Mesenchymal stem cell (in vitro differentiated cells and primary cell): ENCODE results near the gene ATP6V0B.

Experiments
- DNase-seq: peaks from one replicate; pipeline ENCODE4 v3.0.0-alpha.2; 2013
- H2AFZ ChIP-seq: one replicate; pipeline ENCODE4 v1.6.1; 2013; ENCODE audit warnings: low read depth, mild to moderate bottlenecking, control low read depth, inconsistent platforms, low read length, moderate library complexity
- H2AK5ac ChIP-seq: 2 replicates; pipeline ENCODE4 v1.6.1; 2013; ENCODE audit warnings: low read length, moderate library complexity, mild to moderate bottlenecking, inconsistent platforms; ENCODE audit not compliant: severe bottlenecking
- H2BK120ac ChIP-seq: one replicate; pipeline ENCODE4 v1.6.1; 2013; ENCODE audit warnings: low read depth, mild to moderate bottlenecking, inconsistent platforms, low read length, moderate library complexity
- H2BK12ac ChIP-seq, 2 experiments: one replicate each; pipeline ENCODE4 v1.6.1; 2013; ENCODE audit warnings: inconsistent platforms in 2 of 2, low read length in 2 of 2, mild to moderate bottlenecking in 2 of 2, moderate library complexity in 2 of 2, control low read depth in 1 of 2
- H2BK15ac ChIP-seq: one replicate; pipeline ENCODE4 v1.6.1; 2013; ENCODE audit warnings: mild to moderate bottlenecking, low read depth, inconsistent platforms; ENCODE audit not compliant: poor library complexity, severe bottlenecking
- H2BK5ac ChIP-seq: 2 replicates; pipeline ENCODE4 v1.6.1; 2013; ENCODE audit warnings: low read depth, mild to moderate bottlenecking, low read length, control low read depth, inconsistent platforms; ENCODE audit not compliant: poor library complexity, severe bottlenecking
- H3K14ac ChIP-seq, 2 experiments: one replicate each; pipeline ENCODE4 v1.6.1; 2013; ENCODE audit warnings: inconsistent platforms in 2 of 2, low read length in 2 of 2, control low read depth in 1 of 2, mild to moderate bottlenecking in 1 of 2, moderate library complexity in 1 of 2
- H3K18ac ChIP-seq, 2 experiments: one replicate each; pipeline ENCODE4 v1.6.1; 2013; ENCODE audit warnings: inconsistent platforms in 2 of 2, low read length in 2 of 2, control low read depth in 1 of 2, low read depth in 1 of 2, mild to moderate bottlenecking in 1 of 2
- H3K23ac ChIP-seq, 2 experiments: one replicate each; pipeline ENCODE4 v1.6.1; 2013; ENCODE audit warnings: inconsistent platforms in 2 of 2, low read length in 2 of 2, mild to moderate bottlenecking in 2 of 2, moderate library complexity in 2 of 2, control low read depth in 1 of 2
- H3K27ac ChIP-seq: 2 replicates; pipeline ENCODE4 v1.5.1; 2013; ENCODE audit warnings: mild to moderate bottlenecking, moderate library complexity, low read length, control low read depth, inconsistent platforms; ENCODE audit not compliant: poor library complexity, severe bottlenecking
- H3K27me3 ChIP-seq, 2 experiments: 2 replicates each; pipeline versions ENCODE4 v1.6.1 to v1.7.0; 2013; ENCODE audit warnings: low read length in 2 of 2, mild to moderate bottlenecking in 2 of 2, moderate library complexity in 2 of 2, control low read depth in 1 of 2, inconsistent platforms in 1 of 2; ENCODE audit not compliant: control insufficient read depth in 1 of 2, insufficient read depth in 1 of 2
- H3K36me3 ChIP-seq, 2 experiments: 2 replicates each; pipeline versions ENCODE4 v1.6.1 to v1.7.0; 2013; ENCODE audit warnings: low read length in 2 of 2, control low read depth in 1 of 2, inconsistent platforms in 1 of 2, low read depth in 1 of 2, mild to moderate bottlenecking in 1 of 2; ENCODE audit not compliant: insufficient read depth in 2 of 2, control insufficient read depth in 1 of 2
- H3K4ac ChIP-seq, 2 experiments: one replicate each; pipeline ENCODE4 v1.6.1; 2013; ENCODE audit warnings: inconsistent platforms in 2 of 2, low read length in 2 of 2, mild to moderate bottlenecking in 2 of 2, moderate library complexity in 2 of 2, control low read depth in 1 of 2, low read depth in 1 of 2
- H3K4me1 ChIP-seq: 2 replicates; pipeline ENCODE4 v1.6.1; 2013; ENCODE audit warnings: low read depth, low read length, control low read depth; ENCODE audit not compliant: control insufficient read depth, insufficient read depth
- H3K4me2 ChIP-seq: 2 replicates; pipeline ENCODE4 v1.6.1; 2013; ENCODE audit warnings: low read length, mild to moderate bottlenecking, inconsistent platforms; ENCODE audit not compliant: poor library complexity, severe bottlenecking
- H3K4me3 ChIP-seq, 2 experiments: 2 replicates each; pipeline versions ENCODE4 v1.5.1 to v1.7.0; 2013; ENCODE audit warnings: low read length in 2 of 2, mild to moderate bottlenecking in 2 of 2, control low read depth in 1 of 2, low read depth in 1 of 2; ENCODE audit not compliant: insufficient read depth in 1 of 2
- H3K79me1 ChIP-seq: replicated peaks from 2 replicates; pipeline ENCODE4 v1.6.1; 2013; ENCODE audit warnings: mild to moderate bottlenecking, control low read depth, low read length, inconsistent platforms; ENCODE audit not compliant: poor library complexity, severe bottlenecking
- H3K9ac ChIP-seq: 2 replicates; pipeline ENCODE4 v1.7.0; 2013; ENCODE audit warnings: mild to moderate bottlenecking, low read length, moderate library complexity
- H3K9me3 ChIP-seq: 2 replicates; pipeline ENCODE4 v1.7.0; 2013; ENCODE audit warnings: mild to moderate bottlenecking, low read length; ENCODE audit not compliant: control insufficient read depth
- H4K8ac ChIP-seq: one replicate; pipeline ENCODE4 v1.6.1; 2013; ENCODE audit warnings: inconsistent platforms, mild to moderate bottlenecking, low read length, moderate library complexity
- H4K91ac ChIP-seq: one replicate; pipeline ENCODE4 v1.6.1; 2013; ENCODE audit warnings: mild to moderate bottlenecking, low read length, inconsistent platforms
- WGBS: methylation state at CpG from one replicate; pipeline ENCODE4 v1.1.7; 2013; ENCODE audit warnings: mixed read lengths; 5-methylcytosine and 5-hydroxymethylcytosine counted together

ATP6V0B gene

DNA sequence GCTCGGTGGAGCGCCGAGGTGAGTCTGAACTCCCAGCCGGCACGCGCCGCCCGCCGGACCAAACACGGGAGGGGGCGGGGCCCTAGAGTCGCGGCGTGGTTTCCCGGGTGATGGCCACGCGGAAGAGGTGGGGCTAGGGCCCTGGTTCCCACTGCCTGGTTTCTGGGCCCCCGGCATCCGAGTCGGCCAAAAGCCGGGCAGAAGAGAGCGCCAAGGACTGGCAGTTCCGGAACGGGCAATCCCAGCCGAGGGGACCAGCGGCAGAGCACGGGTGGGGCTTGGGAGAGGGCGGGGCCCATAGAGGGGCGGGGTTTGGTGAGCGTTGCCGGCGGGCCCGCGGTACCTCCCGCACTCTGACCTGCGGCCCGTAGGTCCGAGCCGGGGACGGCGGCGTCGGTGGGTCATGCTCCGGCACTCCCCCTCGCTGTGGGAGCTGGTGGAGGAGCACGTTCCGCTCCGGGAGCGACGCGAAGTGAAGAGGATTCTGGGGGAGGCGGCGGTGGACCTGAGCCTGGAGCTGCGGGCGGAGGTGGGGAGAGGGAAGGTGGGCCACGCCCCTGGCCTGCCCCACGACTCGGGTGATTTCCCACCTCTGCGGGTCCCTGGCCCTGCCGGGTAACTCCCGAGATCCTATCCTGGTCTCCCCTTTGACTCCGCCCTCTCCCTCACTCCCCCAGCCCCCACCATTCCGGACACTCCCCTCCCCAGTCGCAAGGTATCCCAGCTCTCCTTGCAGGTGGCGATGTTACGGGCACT, 16.9 kb downstream of the ATP6V0B start, which contains the start of gene CCDC24:
TSS of gene CCDC24 (plus strand) at position 124 of the 756 bp plus-strand sequence. CDS start at position 404, 280 bp downstream.
- H3K4me1 ChIP-seq = peaks cover 31% of the 10 kb centered on the region
- WGBS = under 1% methylated on average over 49 of the region's 66 CpGs

DNA sequence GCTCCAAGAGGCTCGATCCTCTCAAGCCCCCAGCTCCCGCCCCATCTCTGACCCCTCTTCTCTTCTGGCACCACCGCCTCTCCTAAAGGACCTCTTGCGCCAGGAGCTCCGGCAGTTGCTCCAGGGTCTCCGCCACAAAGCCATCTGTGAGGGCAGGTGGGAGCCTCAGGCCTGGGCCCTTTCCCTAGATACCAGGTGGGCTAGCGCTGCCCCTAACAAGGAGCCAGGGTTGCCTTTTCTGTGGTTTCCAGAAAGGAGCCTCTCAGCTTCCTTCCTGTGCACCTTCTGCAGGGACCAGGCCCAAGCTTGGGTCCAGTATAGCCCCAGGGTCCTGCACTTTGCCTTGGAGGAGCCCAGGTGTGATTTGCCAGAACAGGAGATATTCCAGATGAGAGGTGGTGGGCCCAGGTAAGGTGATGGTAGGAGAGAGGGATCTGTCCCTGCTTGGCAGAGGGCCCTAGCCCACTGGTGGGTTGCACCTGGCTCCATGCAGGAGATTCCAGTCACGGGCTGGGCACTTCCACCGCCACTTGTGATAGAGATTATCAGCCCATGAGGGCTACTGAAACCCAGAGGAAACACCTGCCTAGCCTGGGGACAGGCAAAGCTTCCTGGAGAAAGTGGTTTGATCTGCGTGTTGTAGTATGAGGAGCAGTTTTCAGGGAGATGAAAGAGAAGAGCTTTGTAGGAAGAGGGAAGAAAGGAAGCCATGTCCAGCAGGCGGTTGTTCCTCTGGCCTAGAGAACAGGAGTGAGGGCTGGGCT, 17.7 kb downstream of the ATP6V0B start:
- no peak overlapping the region for H2AK5ac ChIP-seq
- H2BK5ac ChIP-seq = no peak overlapping the region
- no peaks in the 10 kb centered on the region for H3K27me3 ChIP-seq
- H2BK12ac ChIP-seq = no peak overlapping the region
- H2BK15ac ChIP-seq = peak overlapping the region; percentile 34
- peak overlapping the region; percentile 46 for H4K8ac ChIP-seq
- H3K4me2 ChIP-seq = peak overlapping the region; percentile 82
- H3K14ac ChIP-seq = no peak overlapping the region
- H3K4ac ChIP-seq = no peak overlapping the region
- H4K91ac ChIP-seq = no peak overlapping the region
- H3K27ac ChIP-seq = no peak overlapping the region
- H3K18ac ChIP-seq = peak overlapping the region in 1 of 2 experiments; percentile 25
- H3K9ac ChIP-seq = peak overlapping the region; percentile 91
- WGBS = 59% methylated on average over 11 of the region's 11 CpGs
- DNase-seq = no peak
- no peaks in the 10 kb centered on the region for H3K79me1 ChIP-seq
- no peaks in the 10 kb centered on the region for H3K9me3 ChIP-seq
- H2BK120ac ChIP-seq = no peak overlapping the region
- H3K23ac ChIP-seq = no peak overlapping the region
- no peak overlapping the region for H2AFZ ChIP-seq
- peaks cover 3 to 5% of the 10 kb centered on the region in 2 experiments for H3K36me3 ChIP-seq
- H3K4me1 ChIP-seq = peaks cover 26% of the 10 kb centered on the region
- H3K4me3 ChIP-seq = peak overlapping the region; percentile 79 to 84

More for the DNA sequence above, 16.9 kb downstream of the ATP6V0B start, which contains the start of gene CCDC24:
- Histone ChIP-seq H2BK5ac (no peak within 1 kb of the TSS), H4K91ac (no peak within 1 kb of the TSS), H3K36me3 (peaks cover 2 to 12% of the 10 kb centered on the region in 2 experiments), H3K9ac (peak within 1 kb of the TSS; percentile 91), H3K4me3 (peak within 1 kb of the TSS; percentile 79 to 84), H2AFZ (peak within 1 kb of the TSS; percentile 94), H2BK12ac (no peak within 1 kb of the TSS), H2BK120ac (no peak within 1 kb of the TSS), H3K4ac (peak within 1 kb of the TSS; percentile 47 to 49), H2BK15ac (peak within 1 kb of the TSS; percentile 34), H3K4me2 (peak within 1 kb of the TSS; percentile 82), H3K9me3 (no peaks in the 10 kb centered on the region), H3K79me1 (no peaks in the 10 kb centered on the region), H2AK5ac (peak within 1 kb of the TSS; percentile 38), H3K18ac (peak within 1 kb of the TSS; percentile 52 to 97), H3K14ac (peak within 1 kb of the TSS in 1 of 2 experiments; percentile 28), H3K27me3 (no peaks in the 10 kb centered on the region), H3K23ac (peak within 1 kb of the TSS in 1 of 2 experiments; percentile 81), H3K27ac (peak within 1 kb of the TSS; percentile 41), H4K8ac (peak within 1 kb of the TSS; percentile 46)
- DNase-seq = peak; percentile 84

DNA sequence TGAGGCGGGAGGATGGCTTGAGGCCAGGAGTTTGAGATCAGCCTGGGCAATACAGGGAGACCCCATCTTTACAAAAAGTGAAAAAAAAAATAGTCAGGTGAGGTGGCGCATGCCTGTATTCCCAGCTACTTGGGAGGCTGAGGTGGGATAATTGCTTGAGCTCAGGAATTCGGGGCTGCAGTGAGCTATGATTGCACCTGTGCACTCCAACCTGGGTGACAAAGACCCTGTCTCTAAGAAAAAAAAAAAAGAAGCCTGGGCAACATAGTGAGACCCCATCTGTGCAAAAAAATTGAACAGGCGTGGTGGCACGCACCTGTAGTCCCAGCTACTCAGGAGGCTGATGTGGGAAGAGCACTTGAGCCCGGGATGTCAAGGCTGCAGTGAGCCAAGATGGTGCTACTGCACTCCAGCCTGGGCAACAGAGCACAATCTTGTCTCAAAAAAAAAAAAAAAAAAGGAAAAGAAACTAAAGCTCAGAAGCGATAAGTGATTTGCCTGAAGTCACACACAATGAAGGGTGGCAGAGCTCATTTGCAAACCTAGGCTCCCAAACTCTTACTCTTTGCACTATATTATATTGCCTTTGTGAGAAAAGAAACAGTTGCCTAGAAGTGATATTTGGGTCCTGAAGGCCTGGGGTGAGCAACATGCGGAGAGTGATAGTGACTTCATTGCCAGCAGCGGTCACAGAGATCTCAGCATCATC, 18.6 kb downstream of the ATP6V0B start:
- H2BK5ac ChIP-seq = no peak overlapping the region
- H3K79me1 ChIP-seq = no peaks in the 10 kb centered on the region
- DNase-seq = no peak
- no peak overlapping the region for H3K23ac ChIP-seq
- no peak overlapping the region for H2BK120ac ChIP-seq
- H2BK12ac ChIP-seq = no peak overlapping the region
- H3K27ac ChIP-seq = no peak overlapping the region
- H2AK5ac ChIP-seq = no peak overlapping the region
- no peak overlapping the region for H4K91ac ChIP-seq
- no peaks in the 10 kb centered on the region for H3K27me3 ChIP-seq
- H3K9ac ChIP-seq = no peak overlapping the region
- H3K4me2 ChIP-seq = no peak overlapping the region
- no peak overlapping the region for H3K14ac ChIP-seq
- H3K36me3 ChIP-seq = peaks cover 0 to 9% of the 10 kb centered on the region in 2 experiments
- H2AFZ ChIP-seq = no peak overlapping the region
- H3K4me1 ChIP-seq = peaks cover 20% of the 10 kb centered on the region
- no peak overlapping the region for H4K8ac ChIP-seq
- 98% methylated on average over 8 of the region's 9 CpGs for WGBS
- H3K9me3 ChIP-seq = no peaks in the 10 kb centered on the region
- no peak overlapping the region for H3K18ac ChIP-seq
- H3K4me3 ChIP-seq = no peak overlapping the region
- no peak overlapping the region for H2BK15ac ChIP-seq
- no peak overlapping the region for H3K4ac ChIP-seq
